ENCODE measurements around the gene FYB2.

GRCh38 chr1:56758794-56759193 is 60.4 kb downstream of the FYB2 start:
- TF ChIP-seq YY1 (IDR thresholded peaks at IDR 0.05; ENCODE audit: insufficient read depth, insufficient read length), result no peak
- TF ChIP-seq ZNF274 (IDR thresholded peaks at IDR 0.05; ENCODE audit: low read depth, low read length), result no peak

Measured in NT2/D1 (cell line).